ENCODE results near the gene GCLM.

The GCLM gene

DNA sequence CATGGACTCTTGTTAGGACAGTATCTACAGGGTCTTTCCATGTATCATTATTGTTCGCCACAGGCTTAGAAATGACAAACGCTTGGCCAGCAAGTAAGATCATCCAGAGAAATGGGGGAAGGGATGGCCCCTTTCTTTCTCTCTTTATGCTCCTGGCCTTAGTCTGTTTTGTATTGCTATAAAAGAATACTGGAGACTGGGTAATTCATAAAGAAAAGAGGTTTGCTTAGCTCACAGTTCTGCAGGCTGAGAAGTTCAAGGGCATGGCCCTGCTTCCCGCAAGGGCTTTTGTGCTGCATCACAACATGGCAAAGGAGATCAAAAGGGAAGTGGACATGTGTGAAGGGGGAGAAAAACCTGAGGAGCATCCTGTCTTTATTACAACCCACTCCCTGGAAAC is 71.3 kb downstream of the GCLM start:
- H3K4me3 ChIP-seq, result no peak overlapping the region
- in situ Hi-C loops (cut with MboI; ENCODE audit: low sequenced_read_pairs), result loop anchor here (25.0 kb wide), 1 partner anchor 401 kb away; the partner anchor contains the start of gene FNBP1L
- peaks cover 2% of the 10 kb centered on the region; the same call in 1 of the 2 replicates for H3K9me3 ChIP-seq
- H3K4me1 ChIP-seq, result no peaks in the 10 kb centered on the region; the same call in 1 of the 2 replicates
- no peaks in the 10 kb centered on the region for H3K27me3 ChIP-seq (ENCODE audit: low read depth)
- no peaks in the 10 kb centered on the region for H3K36me3 ChIP-seq (replicated peaks)
- no peak for DNase-seq (ENCODE audit: low spot score in 2 of 2)

Measured in HAP-1 (cell line).